ENCODE data around the gene TPRG1L. TPM values are rescaled to one million over a fixed set of nuclear protein-coding genes. Genes with fewer than 3 reads are reported as not detected.
A peak's percentile ranks its signal among the peaks of the same experiment; 100 is the strongest.

The TPRG1L gene
- total RNA-seq, 1 experiment from 2014 or later = 24.0 TPM

GRCh38 chr1:3642919-3643675 lies 18.3 kb downstream of the TPRG1L start:
- Histone ChIP-seq H4K20me1 (ENCODE audit: control insufficient read depth, insufficient read depth, insufficient read length) (no peaks in the 10 kb centered on the region), H3K9me3 (ENCODE audit: control insufficient read depth, low read depth, low read length) (no peaks in the 10 kb centered on the region), H3K9ac (ENCODE audit: extremely low read depth, insufficient read length, low read length) (no peak overlapping the region), H3K4ac (ENCODE audit: low read depth, low read length) (no peak overlapping the region), H3K27ac (ENCODE audit: insufficient read length, low read depth, low read length) (no peak overlapping the region), H3K27me3 (ENCODE audit: insufficient read depth, low read length) (no peaks in the 10 kb centered on the region), H3K79me1 (ENCODE audit: insufficient read depth, low read depth, low read length, poor library complexity, severe bottlenecking) (no peaks in the 10 kb centered on the region), H3K18ac (ENCODE audit: insufficient read length, low read depth, low read length) (no peak overlapping the region), H3T11ph (ENCODE audit: low read length) (no peak overlapping the region), H4K5ac (ENCODE audit: insufficient read length, low read depth, low read length) (no peak overlapping the region), H3K14ac (ENCODE audit: insufficient read depth, low read length) (no peak overlapping the region), H2BK20ac (ENCODE audit: low read depth, low read length, poor library complexity, severe bottlenecking) (no peak overlapping the region), H3K56ac (ENCODE audit: insufficient read length, low read depth, low read length) (no peak overlapping the region), H2AFZ (ENCODE audit: low read length) (no peak overlapping the region), H4K91ac (ENCODE audit: insufficient read length, low read depth, low read length) (no peak overlapping the region), H3K79me2 (ENCODE audit: insufficient read depth, low read length) (no peaks in the 10 kb centered on the region), H2AK5ac (ENCODE audit: insufficient read length, low read length) (no peak overlapping the region), H4K8ac (replicated peaks; ENCODE audit: insufficient read length, low read depth, low read length) (no peak overlapping the region), H2BK12ac (ENCODE audit: insufficient read length, low read depth, low read length) (no peak overlapping the region), H2BK5ac (ENCODE audit: insufficient read length, low read length) (no peak overlapping the region), H3K23ac (ENCODE audit: insufficient read length, low read depth, low read length) (no peak overlapping the region), H2BK120ac (ENCODE audit: low read depth, low read length, poor library complexity, severe bottlenecking) (no peak overlapping the region), H3K4me1 (ENCODE audit: insufficient read depth, low read length) (no peaks in the 10 kb centered on the region), H2BK15ac (ENCODE audit: low read depth, low read length) (no peak overlapping the region), H3K4me2 (ENCODE audit: insufficient read depth, insufficient read length, low read length) (no peak overlapping the region), H3K23me2 (ENCODE audit: insufficient read length, low read depth, low read length, poor library complexity, severe bottlenecking) (no peaks in the 10 kb centered on the region)
- no peaks in the 10 kb centered on the region for H3K27me3 Mint-ChIP-seq (ENCODE audit: low read depth)
- H3K4me1 Mint-ChIP-seq = no peaks in the 10 kb centered on the region
- no peak for DNase-seq
- no peaks in the 10 kb centered on the region for H3K9me3 Mint-ChIP-seq
- TF ChIP-seq CTCF (conservative IDR thresholded peaks at IDR 0.05) = no peak
- peak overlapping the region in 1 of 3 experiments; percentile 25; a peak in 1 of 7 replicates for H3K27ac Mint-ChIP-seq
- peaks cover 0 to 51% (median 23%) of the 10 kb centered on the region in 3 experiments; a peak in 6 of 7 replicates for H3K36me3 Mint-ChIP-seq (ENCODE audit: insufficient read depth in 1 of 3, low read depth in 3 of 3)
- H3K4me3 Mint-ChIP-seq = no peak overlapping the region
- no CpG with 5 or more reads among the region's 43 CpGs for WGBS (ENCODE audit: extremely low coverage, insufficient read length, low lambda C conversion rate)

All from H9 (cell line).